WTC11 (cell line): ENCODE data around the gene TKTL1. TPM values are rescaled to one million over a fixed set of nuclear protein-coding genes. Genes with fewer than 3 reads are reported as not detected.

Experiments
- ATAC-seq: fragments of 200-7000 bp; cut with Tn5 transposase; 2 replicates; pipeline ENCODE4 v1.10.0; 2021; ENCODE audit warnings: mild to moderate bottlenecking, moderate library complexity
- CTCF ChIA-PET: fragments of 300-600 bp; sonication (Branson Sonifier 250); formaldehyde crosslinking; loops from one replicate; lab custom pipeline; 2021; ENCODE audit warnings: antibody characterized with exemption; lab: Charles Lee
- POLR2A ChIA-PET: fragments of 350-600 bp; sonication (Branson Sonifier 250); formaldehyde crosslinking; loops from one replicate; lab custom pipeline; 2021; ENCODE audit warnings: antibody characterized with exemption; lab: Charles Lee
- DNase-seq: peaks from one replicate; pipeline ENCODE4 v3.0.0; 2021; ENCODE audit warnings: low spot score
- H3K27ac Mint-ChIP-seq: 2 replicates; pipeline ENCODE4 v1.8.0; 2021; ENCODE audit warnings: mixed read lengths
- H3K27me3 Mint-ChIP-seq: 2 replicates; pipeline ENCODE4 v1.8.0; 2021; ENCODE audit warnings: low read depth, mild to moderate bottlenecking, moderate library complexity, mixed read lengths
- H3K36me3 Mint-ChIP-seq: 2 replicates; pipeline ENCODE4 v1.8.0; 2021; ENCODE audit warnings: mixed read lengths
- H3K4me1 Mint-ChIP-seq: 2 replicates; pipeline ENCODE4 v1.8.0; 2022; ENCODE audit warnings: mixed read lengths
- H3K4me3 Mint-ChIP-seq: 2 replicates; pipeline ENCODE4 v1.8.0; 2021; ENCODE audit warnings: mild to moderate bottlenecking, moderate library complexity, mixed read lengths
- H3K9me3 Mint-ChIP-seq: 2 replicates; pipeline ENCODE4 v1.8.0; 2021; ENCODE audit warnings: mixed read lengths
- CBFB ChIP-seq: sonication (generic); formaldehyde crosslinking; IDR thresholded peaks from 2 replicates; pipeline ENCODE4 v1.8.1; 2022; ENCODE audit warnings: mild to moderate bottlenecking, low read depth, missing genetic modification reagents
- CTCF ChIP-seq: fragments of 200-600 bp; IDR thresholded peaks from 2 replicates; pipeline ENCODE4 v1.8.0; 2022; ENCODE audit warnings: antibody characterized with exemption
- ELF4 ChIP-seq: sonication (generic); formaldehyde crosslinking; IDR thresholded peaks from 2 replicates; pipeline ENCODE4 v1.8.1; 2022; ENCODE audit warnings: low read depth, mild to moderate bottlenecking, moderate library complexity, missing genetic modification reagents
- EMX1 ChIP-seq: fragments of 250-450 bp; sonication (Bioruptor Pico); IDR thresholded peaks from 2 replicates; pipeline ENCODE4 v1.8.0; 2021; ENCODE audit warnings: mild to moderate bottlenecking
- GTF2I ChIP-seq: fragments of 250-450 bp; sonication (Bioruptor Pico); conservative IDR thresholded peaks from 2 replicates; pipeline ENCODE4 v1.4.0; 2021; ENCODE audit warnings: mild to moderate bottlenecking
- KAT7 ChIP-seq: sonication (generic); formaldehyde crosslinking; IDR thresholded peaks from 2 replicates; pipeline ENCODE4 v1.8.1; 2023; ENCODE audit warnings: missing genetic modification reagents, mild to moderate bottlenecking, borderline replicate concordance
- NR2C2 ChIP-seq: sonication (generic); formaldehyde crosslinking; IDR thresholded peaks from 2 replicates; pipeline ENCODE4 v1.8.0; 2022; ENCODE audit warnings: mild to moderate bottlenecking, missing genetic modification reagents
- NR3C1 ChIP-seq: sonication (generic); formaldehyde crosslinking; conservative IDR thresholded peaks from 2 replicates; pipeline ENCODE4 v1.8.1; 2023; ENCODE audit warnings: low read depth, mild to moderate bottlenecking, missing genetic modification reagents
- SMAD3 ChIP-seq: sonication (generic); formaldehyde crosslinking; IDR thresholded peaks from 2 replicates; pipeline ENCODE4 v1.8.0; 2022; ENCODE audit warnings: missing genetic modification reagents, mild to moderate bottlenecking, borderline replicate concordance
- ZNF232 ChIP-seq: sonication (generic); formaldehyde crosslinking; IDR thresholded peaks from 2 replicates; pipeline ENCODE4 v1.8.0; 2022; ENCODE audit warnings: mild to moderate bottlenecking, missing genetic modification reagents
- ZNF317 ChIP-seq: sonication (generic); formaldehyde crosslinking; IDR thresholded peaks from 2 replicates; pipeline ENCODE4 v1.8.1; 2023; ENCODE audit warnings: low read depth, mild to moderate bottlenecking, moderate library complexity, missing genetic modification reagents, borderline replicate concordance
- ZNF425 ChIP-seq: fragments of 250-450 bp; sonication (Bioruptor Pico); conservative IDR thresholded peaks from 2 replicates; pipeline ENCODE4 v1.9.0; 2021; ENCODE audit warnings: mild to moderate bottlenecking
- total RNA-seq: library from RNA; stranded (reverse); gene quantifications from 3 replicates; pipeline ENCODE4 v1.2.3, GENCODE V29; 2021
- TF ChIP-seq, protein P1 (sequence below): sonication (generic); formaldehyde crosslinking; IDR thresholded peaks from 2 replicates; pipeline ENCODE4 v1.8.1; 2022; ENCODE audit warnings: mild to moderate bottlenecking, missing genetic modification reagents, moderate library complexity, borderline replicate concordance
- TF ChIP-seq, protein P2 (sequence below): sonication (generic); formaldehyde crosslinking; conservative IDR thresholded peaks from 2 replicates; pipeline ENCODE4 v1.8.1; 2023; ENCODE audit warnings: mild to moderate bottlenecking, low read depth, missing genetic modification reagents, moderate library complexity
- TF ChIP-seq, protein P3 (sequence below): fragments of 250-450 bp; sonication (Bioruptor Pico); IDR thresholded peaks from 2 replicates; pipeline ENCODE4 v1.9.0; 2021; ENCODE audit warnings: mild to moderate bottlenecking

The TKTL1 gene
- total RNA-seq, 1 experiment from 2014 or later = 0.46 TPM

DNA sequence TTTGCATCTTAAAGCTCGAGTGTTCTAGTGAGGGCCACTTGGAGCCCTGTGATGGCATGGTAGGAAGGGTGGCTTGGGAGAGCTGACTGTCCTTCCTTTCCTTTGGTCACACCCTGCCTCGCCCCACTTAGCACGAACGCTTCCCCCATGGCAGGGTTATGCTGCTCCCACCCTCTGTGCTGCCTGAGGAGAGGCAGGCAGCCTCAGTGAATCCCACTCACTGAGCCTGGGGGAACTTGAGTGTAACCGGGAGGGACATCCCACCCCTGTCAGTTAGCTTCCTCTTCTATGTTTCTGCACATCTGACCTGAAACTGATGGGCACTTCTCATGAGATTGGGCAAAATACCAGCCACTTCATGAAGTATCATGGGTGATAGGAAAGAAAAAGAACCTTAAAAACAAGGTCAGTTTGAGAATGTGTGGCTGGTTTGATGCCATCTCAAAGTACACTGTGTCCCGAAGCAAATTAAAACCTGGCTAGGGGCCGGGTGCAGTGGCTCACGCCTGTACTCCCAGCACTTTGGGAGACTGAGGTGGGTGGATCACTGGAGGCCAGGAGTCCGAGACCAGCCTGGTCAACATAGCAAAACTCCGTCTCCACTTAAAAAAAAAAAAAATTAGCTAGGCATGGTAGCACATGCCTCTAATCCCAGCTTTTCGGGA, 10.1 kb downstream of the TKTL1 start:
- POLR2A ChIA-PET = no interaction called here
- H3K9me3 Mint-ChIP-seq = no peaks in the 10 kb centered on the region

More for the DNA sequence above, 10.1 kb downstream of the TKTL1 start:
- no peak for ATAC-seq
- Mint-ChIP-seq H3K36me3 (no peaks in the 10 kb centered on the region), H3K27me3 (no peaks in the 10 kb centered on the region; the same call in 1 of the 2 replicates), H3K4me1 (peaks cover 3% of the 10 kb centered on the region), H3K27ac (no peak overlapping the region), H3K4me3 (no peak overlapping the region)
- TF ChIP-seq, protein P1, sequence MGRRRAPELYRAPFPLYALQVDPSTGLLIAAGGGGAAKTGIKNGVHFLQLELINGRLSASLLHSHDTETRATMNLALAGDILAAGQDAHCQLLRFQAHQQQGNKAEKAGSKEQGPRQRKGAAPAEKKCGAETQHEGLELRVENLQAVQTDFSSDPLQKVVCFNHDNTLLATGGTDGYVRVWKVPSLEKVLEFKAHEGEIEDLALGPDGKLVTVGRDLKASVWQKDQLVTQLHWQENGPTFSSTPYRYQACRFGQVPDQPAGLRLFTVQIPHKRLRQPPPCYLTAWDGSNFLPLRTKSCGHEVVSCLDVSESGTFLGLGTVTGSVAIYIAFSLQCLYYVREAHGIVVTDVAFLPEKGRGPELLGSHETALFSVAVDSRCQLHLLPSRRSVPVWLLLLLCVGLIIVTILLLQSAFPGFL (CRISPR knock-in tag) = no peak
- TF ChIP-seq, protein P2, sequence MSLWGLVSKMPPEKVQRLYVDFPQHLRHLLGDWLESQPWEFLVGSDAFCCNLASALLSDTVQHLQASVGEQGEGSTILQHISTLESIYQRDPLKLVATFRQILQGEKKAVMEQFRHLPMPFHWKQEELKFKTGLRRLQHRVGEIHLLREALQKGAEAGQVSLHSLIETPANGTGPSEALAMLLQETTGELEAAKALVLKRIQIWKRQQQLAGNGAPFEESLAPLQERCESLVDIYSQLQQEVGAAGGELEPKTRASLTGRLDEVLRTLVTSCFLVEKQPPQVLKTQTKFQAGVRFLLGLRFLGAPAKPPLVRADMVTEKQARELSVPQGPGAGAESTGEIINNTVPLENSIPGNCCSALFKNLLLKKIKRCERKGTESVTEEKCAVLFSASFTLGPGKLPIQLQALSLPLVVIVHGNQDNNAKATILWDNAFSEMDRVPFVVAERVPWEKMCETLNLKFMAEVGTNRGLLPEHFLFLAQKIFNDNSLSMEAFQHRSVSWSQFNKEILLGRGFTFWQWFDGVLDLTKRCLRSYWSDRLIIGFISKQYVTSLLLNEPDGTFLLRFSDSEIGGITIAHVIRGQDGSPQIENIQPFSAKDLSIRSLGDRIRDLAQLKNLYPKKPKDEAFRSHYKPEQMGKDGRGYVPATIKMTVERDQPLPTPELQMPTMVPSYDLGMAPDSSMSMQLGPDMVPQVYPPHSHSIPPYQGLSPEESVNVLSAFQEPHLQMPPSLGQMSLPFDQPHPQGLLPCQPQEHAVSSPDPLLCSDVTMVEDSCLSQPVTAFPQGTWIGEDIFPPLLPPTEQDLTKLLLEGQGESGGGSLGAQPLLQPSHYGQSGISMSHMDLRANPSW (CRISPR knock-in tag) = no peak
- TF ChIP-seq GTF2I (CRISPR knock-in tag) (no peak), CTCF (no peak), CBFB (CRISPR knock-in tag) (no peak), EMX1 (CRISPR knock-in tag) (no peak), KAT7 (CRISPR knock-in tag) (no peak), ZNF317 (CRISPR knock-in tag) (no peak), NR3C1 (CRISPR knock-in tag) (no peak), ZNF232 (no peak), ZNF425 (no peak), ELF4 (CRISPR knock-in tag) (no peak), NR2C2 (CRISPR knock-in tag) (no peak), SMAD3 (CRISPR knock-in tag) (no peak)
- TF ChIP-seq, protein P3, sequence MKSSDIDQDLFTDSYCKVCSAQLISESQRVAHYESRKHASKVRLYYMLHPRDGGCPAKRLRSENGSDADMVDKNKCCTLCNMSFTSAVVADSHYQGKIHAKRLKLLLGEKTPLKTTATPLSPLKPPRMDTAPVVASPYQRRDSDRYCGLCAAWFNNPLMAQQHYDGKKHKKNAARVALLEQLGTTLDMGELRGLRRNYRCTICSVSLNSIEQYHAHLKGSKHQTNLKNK (CRISPR knock-in tag) = no peak
- CTCF ChIA-PET = interaction anchor here (1.5 kb wide), 1 partner anchor 11 kb away, joined by 5 read pairs; no protein-coding TSS in a partner anchor
- no peak for DNase-seq
